Measurements from ENCODE around the gene SCUBE2.
A peak's percentile ranks its signal among the peaks of the same experiment; 100 is the strongest.

Gene SCUBE2

GRCh38 chr11:9081153-9081552 lies 10.2 kb downstream of the SCUBE2 start:
- DNase-seq (ENCODE audit: low read depth): peak; percentile 19
- H3K4me3 ChIP-seq (ENCODE audit: low read depth, low read length): no peak overlapping the region
- TF ChIP-seq, protein P1, sequence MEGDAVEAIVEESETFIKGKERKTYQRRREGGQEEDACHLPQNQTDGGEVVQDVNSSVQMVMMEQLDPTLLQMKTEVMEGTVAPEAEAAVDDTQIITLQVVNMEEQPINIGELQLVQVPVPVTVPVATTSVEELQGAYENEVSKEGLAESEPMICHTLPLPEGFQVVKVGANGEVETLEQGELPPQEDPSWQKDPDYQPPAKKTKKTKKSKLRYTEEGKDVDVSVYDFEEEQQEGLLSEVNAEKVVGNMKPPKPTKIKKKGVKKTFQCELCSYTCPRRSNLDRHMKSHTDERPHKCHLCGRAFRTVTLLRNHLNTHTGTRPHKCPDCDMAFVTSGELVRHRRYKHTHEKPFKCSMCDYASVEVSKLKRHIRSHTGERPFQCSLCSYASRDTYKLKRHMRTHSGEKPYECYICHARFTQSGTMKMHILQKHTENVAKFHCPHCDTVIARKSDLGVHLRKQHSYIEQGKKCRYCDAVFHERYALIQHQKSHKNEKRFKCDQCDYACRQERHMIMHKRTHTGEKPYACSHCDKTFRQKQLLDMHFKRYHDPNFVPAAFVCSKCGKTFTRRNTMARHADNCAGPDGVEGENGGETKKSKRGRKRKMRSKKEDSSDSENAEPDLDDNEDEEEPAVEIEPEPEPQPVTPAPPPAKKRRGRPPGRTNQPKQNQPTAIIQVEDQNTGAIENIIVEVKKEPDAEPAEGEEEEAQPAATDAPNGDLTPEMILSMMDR (IDR thresholded peaks at IDR 0.05; ENCODE audit: insufficient read depth, low read depth, low read length, missing control alignments): no peak

- TF ChIP-seq, protein P1 (IDR thresholded peaks at IDR 0.05; ENCODE audit: insufficient read depth, low read depth, low read length, missing control alignments): no peak
- H3K4me3 ChIP-seq (ENCODE audit: low read depth, low read length): no peak overlapping the region
- DNase-seq (ENCODE audit: low read depth): no peak
These were observed 13.0 kb downstream of the SCUBE2 start for GRCh38 chr11:9078113-9079086.

- no peak overlapping the region for H3K4me3 ChIP-seq (ENCODE audit: low read depth, low read length)
- no peak for DNase-seq (ENCODE audit: low read depth)
- TF ChIP-seq, protein P1 (IDR thresholded peaks at IDR 0.05; ENCODE audit: insufficient read depth, low read depth, low read length, missing control alignments): no peak
These were observed 14.2 kb downstream of the SCUBE2 start for GRCh38 chr11:9077164-9077563.

- DNase-seq (ENCODE audit: low read depth): no peak
- TF ChIP-seq, protein P1 (IDR thresholded peaks at IDR 0.05; ENCODE audit: insufficient read depth, low read depth, low read length, missing control alignments): no peak
- H3K4me3 ChIP-seq (ENCODE audit: low read depth, low read length): no peak overlapping the region
These were observed 14.7 kb downstream of the SCUBE2 start for GRCh38 chr11:9076661-9077060.

DNA sequence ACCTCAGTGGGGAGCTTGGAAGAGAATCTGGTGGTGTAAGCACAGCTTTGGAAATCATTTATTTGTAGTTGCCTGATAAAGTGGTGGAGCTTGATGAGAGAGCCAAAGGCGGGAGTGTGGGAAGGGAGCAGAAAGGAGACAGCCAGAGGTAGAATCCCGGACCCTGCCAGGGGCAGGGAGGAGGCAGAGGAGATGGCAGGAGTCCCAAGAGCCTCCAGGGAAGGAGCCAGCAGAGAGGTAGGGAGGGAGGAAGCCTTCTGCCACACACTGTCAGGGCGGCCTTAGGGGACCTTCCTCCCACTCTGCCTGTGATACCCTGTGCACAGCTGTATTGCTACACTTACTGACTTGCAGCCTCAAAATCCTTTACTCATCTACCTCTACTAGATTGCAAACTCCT lies 15.4 kb downstream of the SCUBE2 start:
- no peak for DNase-seq (ENCODE audit: low read depth)
- TF ChIP-seq, protein P1 (IDR thresholded peaks at IDR 0.05; ENCODE audit: insufficient read depth, low read depth, low read length, missing control alignments): no peak
- H3K4me3 ChIP-seq (ENCODE audit: low read depth, low read length): no peak overlapping the region

DNA sequence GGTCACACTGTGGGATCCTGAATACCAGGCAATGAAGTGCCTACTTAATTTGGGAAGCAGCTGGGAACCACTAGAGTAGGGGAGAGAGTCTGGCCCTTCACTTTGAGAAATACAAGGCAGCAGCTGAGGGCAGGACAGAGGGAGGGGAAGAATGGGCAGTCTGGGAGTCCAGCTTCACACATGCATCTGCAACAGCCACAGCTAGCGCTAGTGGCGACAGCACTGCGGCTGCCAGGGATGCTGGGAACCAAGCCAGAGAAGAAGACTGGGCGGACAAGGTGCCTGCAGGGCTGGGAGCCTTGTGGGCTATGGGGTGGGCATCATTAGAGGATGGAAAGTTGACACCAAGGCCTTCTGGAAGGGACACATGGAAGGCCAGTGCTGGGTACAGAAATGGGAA lies 15.8 kb downstream of the SCUBE2 start:
- H3K4me3 ChIP-seq (ENCODE audit: low read depth, low read length): no peak overlapping the region
- no peak for DNase-seq (ENCODE audit: low read depth)
- TF ChIP-seq, protein P1 (IDR thresholded peaks at IDR 0.05; ENCODE audit: insufficient read depth, low read depth, low read length, missing control alignments): no peak
